Stimulated activated CD8-positive, alpha-beta memory T cell treated with anti-CD3 and anti-CD28 coated beads, Interleukin-12 subunit alpha, Interleukin-12 subunit beta, amount 100 ng/mL, for 4 hours (primary cell): ENCODE data around the gene BATF.

Source experiments
- DNase-seq: peaks from one replicate; pipeline ENCODE4 v3.0.0-alpha.2; 2020; ENCODE audit warnings: low read depth

Gene BATF

DNA sequence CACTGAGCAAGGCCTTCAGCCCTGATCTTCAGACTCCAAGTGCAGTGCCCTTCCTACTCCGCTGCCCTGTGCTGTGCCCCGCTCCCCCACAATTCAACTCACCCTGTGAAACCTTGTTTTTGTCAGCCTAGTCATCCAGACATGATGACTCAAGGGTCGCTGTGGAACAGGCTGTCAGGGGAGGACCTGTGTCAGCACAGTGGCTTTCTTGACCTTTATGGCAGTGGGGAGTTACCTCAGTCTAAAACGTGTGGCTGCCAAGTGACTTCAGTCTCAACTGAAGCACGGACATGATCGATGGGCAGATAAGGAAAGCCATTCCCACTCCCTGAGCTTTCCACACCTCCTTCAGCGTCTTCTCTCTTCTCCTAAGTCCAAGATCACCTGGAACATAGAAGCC lies 39.8 kb downstream of the BATF start:
- no peak for DNase-seq

- no peak for DNase-seq
These were observed 40.2 kb downstream of the BATF start for GRCh38 chr14:75562489-75562888.

GRCh38 chr14:75563931-75564330 lies 41.7 kb downstream of the BATF start:
- DNase-seq = no peak

DNA sequence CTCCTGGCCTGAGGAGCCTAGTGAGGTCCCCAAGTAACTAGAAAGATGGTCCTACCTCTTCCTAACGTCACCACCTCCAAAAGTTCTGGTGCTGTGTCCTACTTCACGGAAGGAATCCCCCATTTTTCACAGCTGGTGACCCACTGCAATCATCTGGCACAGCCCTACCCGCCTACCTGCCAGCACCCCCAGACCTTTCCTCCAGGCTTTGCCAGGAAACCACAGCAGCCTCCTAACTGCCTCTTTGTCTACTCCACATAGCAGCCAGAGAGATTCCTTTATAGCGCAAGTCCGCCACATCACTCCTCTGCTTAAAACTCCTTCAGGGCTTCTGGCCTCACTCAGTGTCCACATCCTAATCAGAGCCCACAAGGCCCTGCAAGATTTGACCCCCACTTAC lies 42.8 kb downstream of the BATF start:
- no peak for DNase-seq

- peak; percentile 54 for DNase-seq
These were observed 44.1 kb downstream of the BATF start for GRCh38 chr14:75566321-75566720.

DNA sequence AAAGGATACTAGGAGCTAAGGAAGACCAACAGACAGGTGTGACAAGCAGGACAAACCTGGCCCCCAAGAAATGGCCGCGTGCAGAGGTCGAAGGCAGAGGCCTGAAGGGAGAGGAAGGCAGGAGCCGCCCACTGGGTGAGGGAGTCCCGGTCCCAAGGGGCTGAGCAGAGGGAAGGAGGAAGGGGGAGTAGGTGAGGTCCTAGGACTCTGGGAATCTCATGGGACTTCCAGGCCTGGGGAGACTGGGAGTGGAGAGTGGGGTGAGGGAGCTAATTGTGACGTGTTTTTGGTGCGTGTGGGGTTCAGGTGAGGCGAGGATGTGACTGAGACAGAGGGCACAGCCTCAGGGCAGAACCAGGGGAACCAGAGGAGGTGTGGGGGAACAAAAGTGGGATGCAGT lies 44.5 kb downstream of the BATF start:
- no peak for DNase-seq

DNA sequence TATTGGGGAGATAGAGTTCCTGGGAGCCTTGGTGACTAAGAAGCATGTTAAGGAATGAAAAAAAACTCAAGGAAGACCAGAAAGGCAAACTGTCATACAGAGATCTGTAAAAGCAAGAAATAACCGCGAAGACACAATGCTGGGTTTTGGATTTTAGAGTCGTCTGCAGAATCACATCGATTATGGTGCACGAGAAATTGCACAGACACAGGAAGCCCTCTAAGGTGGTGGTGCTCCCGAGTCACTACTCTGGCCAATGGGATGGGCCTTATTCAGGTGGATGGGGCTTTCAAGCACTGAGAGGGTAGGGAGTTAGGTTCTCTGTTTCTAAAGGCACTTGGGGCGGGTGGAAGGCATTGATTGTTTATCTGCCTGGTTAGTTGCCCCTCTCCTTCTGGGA lies 45.9 kb downstream of the BATF start:
- no peak for DNase-seq

DNA sequence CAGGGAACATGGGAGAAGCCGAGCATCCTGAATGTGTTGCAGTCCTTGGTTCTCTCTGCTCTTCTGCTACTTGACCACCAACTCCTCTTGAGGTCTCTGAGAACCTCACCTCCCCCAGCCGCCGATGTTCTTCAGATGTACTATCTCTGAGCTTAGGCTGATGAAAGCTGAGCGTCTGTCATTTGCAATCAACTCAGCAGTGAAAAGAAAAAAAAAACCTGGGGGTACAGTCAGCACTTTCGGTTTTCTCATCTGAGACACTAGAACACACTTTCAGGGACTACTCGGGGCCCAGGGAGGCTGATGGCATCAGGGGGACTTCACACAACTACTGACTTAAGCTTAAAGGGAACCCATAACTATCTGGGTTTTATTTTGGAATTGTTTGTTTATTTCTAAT lies 46.5 kb downstream of the BATF start:
- no peak for DNase-seq

DNA sequence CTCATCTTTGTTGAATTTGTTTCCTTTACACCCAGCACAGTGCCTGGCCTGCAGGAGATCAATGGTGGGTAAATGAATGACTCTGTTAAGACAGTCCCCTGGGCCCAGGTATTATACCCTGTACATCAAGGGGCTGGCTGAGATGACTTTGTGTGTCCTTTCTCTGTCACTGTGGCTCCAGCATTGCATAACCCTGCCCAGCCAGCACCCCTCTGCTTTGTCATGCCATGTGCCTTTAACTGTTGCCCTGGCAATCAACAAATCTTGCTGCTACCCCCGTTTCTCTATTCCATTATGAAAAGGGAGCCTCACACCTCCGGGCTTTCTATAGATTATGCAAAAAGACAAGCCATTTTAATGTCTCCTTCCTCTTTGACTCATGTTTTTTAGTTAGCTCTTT lies 48.5 kb downstream of the BATF start:
- no peak for DNase-seq

GRCh38 chr14:75572104-75572503 lies 49.8 kb downstream of the BATF start:
- DNase-seq = no peak

- no peak for DNase-seq
These were observed 54.8 kb downstream of the BATF start for GRCh38 chr14:75577090-75577489.

- DNase-seq = peak; percentile 44
These were observed 55.4 kb downstream of the BATF start for GRCh38 chr14:75577729-75578101.

- DNase-seq = peak; percentile 47
These were observed 56.0 kb downstream of the BATF start, which contains the start of gene FLVCR2 for GRCh38 chr14:75578102-75578785. Gene FLVCR2, plus strand, starts transcription at chr14:75578620. Its CDS starts 353 bp downstream, at chr14:75578973.

- DNase-seq = no peak
These were observed 56.6 kb downstream of the BATF start for GRCh38 chr14:75578786-75579337.

- DNase-seq = no peak
These were observed 57.1 kb downstream of the BATF start for GRCh38 chr14:75579338-75579864.

GRCh38 chr14:75579882-75580281 lies 57.6 kb downstream of the BATF start:
- no peak for DNase-seq

DNA sequence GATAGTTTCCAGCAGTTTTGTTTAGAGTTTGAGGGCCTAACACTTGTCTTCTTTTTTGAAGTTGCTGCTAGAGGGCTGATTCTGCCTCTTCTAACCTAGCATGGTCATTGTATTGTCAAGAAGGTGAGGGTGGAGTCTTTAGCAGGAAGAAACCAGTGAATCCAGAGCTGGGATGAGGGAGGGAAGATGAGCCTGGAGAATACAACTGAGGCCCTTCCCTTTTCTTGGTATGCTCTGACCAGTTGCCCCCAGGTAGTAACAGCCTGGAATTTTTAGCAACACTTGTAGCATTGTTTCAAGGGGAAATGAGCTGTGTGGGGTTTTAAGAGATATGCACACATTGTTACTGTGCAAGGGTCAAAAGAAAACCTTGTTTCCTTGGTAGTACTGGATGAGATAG lies 65.1 kb downstream of the BATF start:
- no peak for DNase-seq

DNA sequence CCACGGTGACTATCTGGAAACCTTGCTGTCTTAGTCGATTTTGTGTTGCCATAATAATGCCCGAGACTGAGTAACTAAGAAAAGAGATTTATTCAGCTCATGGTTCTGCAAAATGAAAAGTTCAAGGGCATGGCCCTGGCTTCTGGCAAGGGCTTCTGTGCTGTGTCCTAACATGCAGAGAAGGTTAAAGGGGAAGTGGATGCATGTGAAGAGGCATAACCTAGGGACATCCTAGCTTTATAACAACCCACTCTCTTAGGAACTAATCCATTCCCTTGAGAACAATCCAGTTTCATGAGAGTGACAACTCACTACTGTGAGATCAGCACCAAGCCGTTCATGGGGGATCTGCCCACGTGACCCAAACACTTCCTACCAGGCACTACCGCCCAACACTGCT lies 67.7 kb downstream of the BATF start:
- no peak for DNase-seq

- no peak for DNase-seq
These were observed 69.2 kb downstream of the BATF start for GRCh38 chr14:75591331-75591946.

GRCh38 chr14:75591987-75592575 lies 69.8 kb downstream of the BATF start:
- no peak for DNase-seq

GRCh38 chr14:75595226-75595625 lies 73.0 kb downstream of the BATF start:
- no peak for DNase-seq
